Epithelial cell of proximal tubule (primary cell): ENCODE data around the gene ACSS2. TPM values are rescaled to one million over a fixed set of nuclear protein-coding genes. Genes with fewer than 3 reads are reported as not detected.
"Not testable (repeated sequence)": the region's sequence is repeated elsewhere in the genome, so short reads cannot be mapped to it uniquely, and the experiment has no call there.

Source experiments
- DNase-seq: peaks from one replicate; pipeline ENCODE4 v3.0.0-alpha.2; 2011; ENCODE audit warnings: low read depth
- H3K4me3 ChIP-seq: 2 replicates; pipeline ENCODE4 v1.5.1; 2011; ENCODE audit warnings: low read depth, mild to moderate bottlenecking, low read length
- total RNA-seq: library from RNA; depleted of rRNA; stranded (reverse); fragments of >200 nt; gene quantifications from 2 replicates; pipeline ENCODE4 v1.2.3, GENCODE V29; 2015
- TF ChIP-seq, protein P1 (sequence below): conservative IDR thresholded peaks from 2 replicates; pipeline ENCODE4 v1.5.1; 2012; ENCODE audit warnings: low read depth, mild to moderate bottlenecking, low read length

Gene ACSS2
- total RNA-seq, 1 donor from 2014 or later: 24.3 TPM

- H3K4me3 ChIP-seq: peak within 1 kb of the TSS; percentile 89
- no peak for DNase-seq
- TF ChIP-seq, protein P1, sequence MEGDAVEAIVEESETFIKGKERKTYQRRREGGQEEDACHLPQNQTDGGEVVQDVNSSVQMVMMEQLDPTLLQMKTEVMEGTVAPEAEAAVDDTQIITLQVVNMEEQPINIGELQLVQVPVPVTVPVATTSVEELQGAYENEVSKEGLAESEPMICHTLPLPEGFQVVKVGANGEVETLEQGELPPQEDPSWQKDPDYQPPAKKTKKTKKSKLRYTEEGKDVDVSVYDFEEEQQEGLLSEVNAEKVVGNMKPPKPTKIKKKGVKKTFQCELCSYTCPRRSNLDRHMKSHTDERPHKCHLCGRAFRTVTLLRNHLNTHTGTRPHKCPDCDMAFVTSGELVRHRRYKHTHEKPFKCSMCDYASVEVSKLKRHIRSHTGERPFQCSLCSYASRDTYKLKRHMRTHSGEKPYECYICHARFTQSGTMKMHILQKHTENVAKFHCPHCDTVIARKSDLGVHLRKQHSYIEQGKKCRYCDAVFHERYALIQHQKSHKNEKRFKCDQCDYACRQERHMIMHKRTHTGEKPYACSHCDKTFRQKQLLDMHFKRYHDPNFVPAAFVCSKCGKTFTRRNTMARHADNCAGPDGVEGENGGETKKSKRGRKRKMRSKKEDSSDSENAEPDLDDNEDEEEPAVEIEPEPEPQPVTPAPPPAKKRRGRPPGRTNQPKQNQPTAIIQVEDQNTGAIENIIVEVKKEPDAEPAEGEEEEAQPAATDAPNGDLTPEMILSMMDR: peak; percentile 57
Measured at GRCh38 chr20:34872622-34873224, 3.7 kb upstream of the ACSS2 start, which contains the start of gene GGT7. GGT7 (minus strand) TSS chr20:34872856; CDS start chr20:34872815, 41 bp downstream.

DNA sequence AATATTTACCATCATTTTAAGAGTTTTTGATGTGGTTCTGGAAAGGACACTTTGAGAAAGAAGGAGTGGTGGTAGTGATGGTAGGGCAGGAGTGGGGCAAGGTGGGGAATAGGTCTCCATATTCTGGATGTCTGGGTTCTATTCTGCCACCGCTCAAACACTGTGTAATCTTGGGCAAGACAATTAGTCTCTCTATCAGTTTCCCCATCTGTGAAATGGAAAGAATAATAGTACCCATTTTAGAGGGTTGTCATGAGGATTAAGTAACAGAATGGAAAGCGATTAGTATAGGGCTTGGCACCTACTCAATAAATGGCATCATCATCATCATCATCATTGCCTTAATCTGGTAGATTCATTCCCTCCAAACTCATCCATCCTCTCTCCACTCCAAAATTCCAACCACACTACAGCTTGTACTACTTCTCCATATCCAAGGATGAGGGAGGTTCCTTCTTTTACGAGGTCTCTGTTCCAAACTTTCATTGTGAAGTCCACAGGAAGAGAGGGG is 2.8 kb upstream of the ACSS2 start:
- H3K4me3 ChIP-seq: no peak overlapping the region
- no peak for DNase-seq

DNA sequence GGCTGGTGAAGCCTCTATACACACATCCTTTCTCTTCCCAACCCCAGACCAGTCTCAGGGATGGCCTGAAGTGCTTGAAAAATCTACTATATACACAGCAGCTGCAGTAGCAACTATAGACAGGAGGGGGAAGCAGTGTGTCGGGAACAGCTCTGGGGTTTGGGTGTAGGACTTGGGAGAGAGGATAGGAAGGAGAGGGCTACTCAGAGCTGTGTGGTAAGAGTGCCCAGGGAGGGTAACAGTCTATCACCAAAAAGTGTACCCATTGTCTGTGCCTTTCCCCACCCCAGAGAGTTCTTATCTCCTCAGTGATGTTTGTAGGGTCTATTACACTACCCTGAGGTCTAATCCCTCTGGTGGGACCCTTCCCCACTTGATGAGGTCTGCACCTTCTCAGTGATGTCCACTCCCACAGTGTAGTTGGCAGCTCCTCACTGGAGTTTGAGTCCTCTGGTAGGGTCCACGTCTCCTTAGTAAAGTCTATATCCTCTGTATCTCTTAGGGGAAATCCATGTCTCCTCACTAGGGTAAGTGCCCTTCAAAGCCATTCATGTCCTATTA is 2.2 kb upstream of the ACSS2 start:
- H3K4me3 ChIP-seq: no peak overlapping the region
- DNase-seq: peak; percentile 48
- TF ChIP-seq, protein P1: peak; percentile 98

More for the DNA sequence above, 2.8 kb upstream of the ACSS2 start:
- TF ChIP-seq, protein P1: no peak

DNA sequence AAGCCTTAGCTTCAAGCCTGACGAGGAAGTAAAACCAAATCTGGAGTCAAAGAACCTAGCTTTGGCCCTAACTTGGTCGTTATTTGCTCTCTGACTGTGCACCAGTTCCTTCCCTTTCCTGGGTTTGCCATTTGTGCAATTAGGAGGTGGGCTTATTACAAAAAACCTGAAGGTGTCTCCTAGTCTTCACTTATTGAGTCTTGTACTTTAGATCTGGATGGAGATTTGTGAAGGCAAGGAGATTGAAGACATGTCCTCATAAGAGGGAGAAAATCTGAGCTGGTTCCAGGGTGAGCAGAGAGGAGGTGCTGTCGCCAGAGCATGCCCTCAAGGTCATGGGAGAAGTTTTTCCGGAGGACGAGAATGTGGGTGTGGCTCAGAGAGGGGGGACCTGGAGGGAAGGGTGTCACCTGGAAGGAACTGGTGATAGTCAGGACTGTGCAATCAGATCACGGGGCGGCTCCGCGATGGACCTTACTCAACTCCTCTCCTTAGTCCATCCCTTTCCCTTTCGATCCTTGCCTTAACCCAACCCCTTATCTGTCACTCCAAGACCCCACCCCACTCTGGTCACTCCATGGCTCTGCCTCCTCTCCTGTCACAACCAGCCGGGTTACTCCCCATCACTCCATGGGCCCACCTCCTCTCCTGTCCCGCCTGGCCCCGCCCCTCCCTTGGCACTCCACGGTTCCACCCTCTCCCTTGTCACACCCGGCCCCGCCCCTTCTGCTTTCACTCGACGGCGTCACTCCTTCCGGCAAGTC is 588 bp upstream of the ACSS2 start:
- TF ChIP-seq, protein P1: peak; percentile 40
- peak overlapping the region; percentile 50 for H3K4me3 ChIP-seq
- DNase-seq: peak; percentile 86

DNA sequence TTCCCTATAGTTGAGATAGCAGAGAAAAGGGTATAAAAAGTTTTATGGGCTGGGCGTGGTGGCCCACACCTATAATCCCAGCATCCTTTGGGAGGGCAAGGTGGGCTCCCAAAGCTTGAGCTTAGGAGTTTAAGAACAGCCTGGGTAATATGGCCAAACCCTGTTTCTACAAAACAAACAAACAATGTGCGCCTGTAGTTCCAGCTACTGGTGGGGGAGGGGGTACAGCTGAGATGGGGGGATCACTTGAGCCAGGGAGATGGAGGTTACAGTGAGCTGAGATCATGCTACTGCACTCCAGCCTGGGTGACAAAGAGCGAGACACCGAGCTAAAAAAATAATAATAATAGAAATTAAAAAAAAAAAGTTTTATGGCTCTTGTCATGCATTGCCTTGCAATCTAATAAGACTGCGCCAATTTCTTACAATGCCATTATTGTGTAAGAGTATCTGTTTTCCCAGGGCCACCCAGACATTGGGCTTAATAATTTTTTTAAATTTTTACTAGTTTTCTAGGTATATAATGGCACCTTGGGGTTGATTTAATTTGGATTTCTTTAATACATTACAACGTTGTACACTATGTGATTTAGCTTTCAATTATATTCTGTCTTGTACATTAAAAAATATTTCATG is 3.9 kb downstream of the ACSS2 start:
- no peak for DNase-seq
- no peak overlapping the region for H3K4me3 ChIP-seq
- TF ChIP-seq, protein P1: no peak

GRCh38 chr20:34880971-34881370 is 4.6 kb downstream of the ACSS2 start:
- not testable (repeated sequence) for H3K4me3 ChIP-seq

GRCh38 chr20:34881689-34882088 is 5.3 kb downstream of the ACSS2 start:
- no peak for DNase-seq
- H3K4me3 ChIP-seq: no peak overlapping the region
- TF ChIP-seq, protein P1: no peak

More at GRCh38 chr20:34880971-34881370, 4.6 kb downstream of the ACSS2 start:
- DNase-seq: not testable (repeated sequence)
